Measurements from ENCODE around the gene EPB41L3.
"Not testable (repeated sequence)": the region's sequence is repeated elsewhere in the genome, so short reads cannot be mapped to it uniquely, and the experiment has no call there.

EPB41L3 gene

DNA sequence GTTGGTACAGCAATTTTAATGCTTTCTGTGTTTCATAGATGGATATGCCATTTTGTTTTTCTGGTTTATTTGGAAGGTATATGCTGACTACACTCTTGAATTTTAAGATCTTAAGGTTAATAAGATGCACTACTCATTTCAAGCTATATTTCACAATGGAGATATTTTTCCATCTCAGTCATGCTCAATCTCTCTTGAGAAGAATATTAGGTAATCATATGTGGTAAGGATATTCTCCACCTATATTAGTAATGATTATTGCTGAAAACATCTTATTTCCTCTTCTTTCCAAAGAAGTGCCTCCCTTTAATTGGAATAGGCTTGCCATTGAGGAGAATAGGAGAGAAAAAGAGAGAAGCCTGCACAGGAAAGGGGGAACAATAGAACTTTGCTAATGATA is 40.1 kb downstream of the EPB41L3 start:
- peak; percentile 29 for DNase-seq (ENCODE audit: low read depth)

DNA sequence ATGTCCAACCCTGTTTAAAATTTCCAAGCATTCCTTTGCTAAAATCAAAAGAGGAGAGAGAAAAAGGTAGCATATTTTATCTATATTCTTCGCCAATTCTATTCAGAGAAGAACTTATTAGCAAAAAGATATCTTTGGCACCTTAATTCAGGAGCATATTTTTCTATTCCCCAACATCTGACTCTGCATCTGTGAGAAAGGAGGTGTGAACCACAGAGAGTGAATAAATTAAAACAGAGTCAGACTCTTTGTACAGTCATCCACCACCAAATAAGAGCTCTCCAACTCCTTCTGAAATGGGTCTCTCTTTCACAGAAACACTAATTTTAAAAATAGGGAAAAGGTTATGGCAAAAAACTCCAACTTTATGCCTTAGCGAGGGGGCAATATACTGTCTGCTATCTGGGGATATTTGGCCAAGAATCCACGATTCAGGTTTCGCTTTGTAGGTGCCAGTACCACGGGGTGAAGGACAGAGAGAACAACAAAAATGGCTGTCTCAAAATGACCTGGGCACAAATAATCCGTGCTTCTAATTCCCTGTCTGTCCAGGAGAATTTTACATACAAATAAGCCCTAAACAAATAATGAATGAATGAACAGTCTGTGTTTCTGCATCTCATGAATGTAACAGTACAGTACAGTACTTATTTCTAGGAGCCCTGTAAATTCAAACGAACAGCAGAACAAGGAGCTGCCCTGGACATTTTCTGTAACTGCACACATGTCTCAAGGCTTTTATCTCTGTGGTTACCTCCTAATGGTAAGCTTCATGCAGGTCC is 43.4 kb downstream of the EPB41L3 start:
- H3K4me3 ChIP-seq (replicated peaks; ENCODE audit: low read depth, low read length): no peak overlapping the region
- TF ChIP-seq, protein P1, sequence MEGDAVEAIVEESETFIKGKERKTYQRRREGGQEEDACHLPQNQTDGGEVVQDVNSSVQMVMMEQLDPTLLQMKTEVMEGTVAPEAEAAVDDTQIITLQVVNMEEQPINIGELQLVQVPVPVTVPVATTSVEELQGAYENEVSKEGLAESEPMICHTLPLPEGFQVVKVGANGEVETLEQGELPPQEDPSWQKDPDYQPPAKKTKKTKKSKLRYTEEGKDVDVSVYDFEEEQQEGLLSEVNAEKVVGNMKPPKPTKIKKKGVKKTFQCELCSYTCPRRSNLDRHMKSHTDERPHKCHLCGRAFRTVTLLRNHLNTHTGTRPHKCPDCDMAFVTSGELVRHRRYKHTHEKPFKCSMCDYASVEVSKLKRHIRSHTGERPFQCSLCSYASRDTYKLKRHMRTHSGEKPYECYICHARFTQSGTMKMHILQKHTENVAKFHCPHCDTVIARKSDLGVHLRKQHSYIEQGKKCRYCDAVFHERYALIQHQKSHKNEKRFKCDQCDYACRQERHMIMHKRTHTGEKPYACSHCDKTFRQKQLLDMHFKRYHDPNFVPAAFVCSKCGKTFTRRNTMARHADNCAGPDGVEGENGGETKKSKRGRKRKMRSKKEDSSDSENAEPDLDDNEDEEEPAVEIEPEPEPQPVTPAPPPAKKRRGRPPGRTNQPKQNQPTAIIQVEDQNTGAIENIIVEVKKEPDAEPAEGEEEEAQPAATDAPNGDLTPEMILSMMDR (IDR thresholded peaks at IDR 0.05; ENCODE audit: low read length, missing control alignments): no peak

More for the DNA sequence above, 40.1 kb downstream of the EPB41L3 start:
- TF ChIP-seq, protein P1 (IDR thresholded peaks at IDR 0.05; ENCODE audit: low read length, missing control alignments): no peak
- no peak overlapping the region for H3K4me3 ChIP-seq (replicated peaks; ENCODE audit: low read depth, low read length)

DNA sequence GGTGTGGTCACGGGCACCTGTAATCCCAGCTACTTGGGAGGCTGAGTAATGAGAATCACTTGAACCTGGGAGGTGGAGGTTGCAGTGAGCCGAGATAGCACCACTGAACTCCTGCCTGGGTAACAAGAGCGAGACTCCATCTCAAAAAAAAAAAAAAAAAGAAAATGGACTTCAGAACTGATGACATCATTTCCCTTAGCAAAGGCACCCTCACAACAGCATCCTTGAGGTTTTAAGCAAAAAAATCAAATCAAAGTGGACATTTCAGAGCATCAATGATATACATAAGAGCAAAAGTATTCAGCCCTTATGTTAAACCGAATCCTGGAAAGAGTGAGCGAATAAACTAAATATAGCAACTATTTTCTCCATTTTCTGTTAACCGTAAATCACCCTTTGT is 45.3 kb downstream of the EPB41L3 start:
- TF ChIP-seq, protein P1 (IDR thresholded peaks at IDR 0.05; ENCODE audit: low read length, missing control alignments): no peak
- H3K4me3 ChIP-seq (replicated peaks; ENCODE audit: low read depth, low read length): no peak overlapping the region
- no peak for DNase-seq (ENCODE audit: low read depth)

More for the DNA sequence above, 43.4 kb downstream of the EPB41L3 start:
- no peak for DNase-seq (ENCODE audit: low read depth)

DNA sequence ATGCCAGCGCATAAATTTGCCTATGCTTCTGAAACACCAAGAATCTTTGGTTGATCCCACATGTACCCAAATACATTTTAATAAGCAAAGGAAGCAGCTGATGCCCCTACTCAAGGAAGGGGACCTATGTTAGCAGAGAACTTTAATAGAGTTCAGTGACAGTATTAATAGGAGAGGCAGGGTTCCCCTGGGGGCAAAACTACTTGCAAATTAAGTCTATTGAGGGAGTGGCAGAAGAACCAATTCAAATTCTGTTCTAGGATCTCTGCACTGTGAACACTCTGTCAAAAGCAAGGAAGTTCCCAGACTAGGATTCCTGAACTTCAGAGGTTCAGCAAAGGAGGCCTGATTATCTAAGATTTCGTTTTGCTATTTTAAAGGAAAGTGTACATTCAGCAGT is 47.5 kb downstream of the EPB41L3 start:
- TF ChIP-seq, protein P1 (IDR thresholded peaks at IDR 0.05; ENCODE audit: low read length, missing control alignments): no peak
- DNase-seq (ENCODE audit: low read depth): no peak
- no peak overlapping the region for H3K4me3 ChIP-seq (replicated peaks; ENCODE audit: low read depth, low read length)

DNA sequence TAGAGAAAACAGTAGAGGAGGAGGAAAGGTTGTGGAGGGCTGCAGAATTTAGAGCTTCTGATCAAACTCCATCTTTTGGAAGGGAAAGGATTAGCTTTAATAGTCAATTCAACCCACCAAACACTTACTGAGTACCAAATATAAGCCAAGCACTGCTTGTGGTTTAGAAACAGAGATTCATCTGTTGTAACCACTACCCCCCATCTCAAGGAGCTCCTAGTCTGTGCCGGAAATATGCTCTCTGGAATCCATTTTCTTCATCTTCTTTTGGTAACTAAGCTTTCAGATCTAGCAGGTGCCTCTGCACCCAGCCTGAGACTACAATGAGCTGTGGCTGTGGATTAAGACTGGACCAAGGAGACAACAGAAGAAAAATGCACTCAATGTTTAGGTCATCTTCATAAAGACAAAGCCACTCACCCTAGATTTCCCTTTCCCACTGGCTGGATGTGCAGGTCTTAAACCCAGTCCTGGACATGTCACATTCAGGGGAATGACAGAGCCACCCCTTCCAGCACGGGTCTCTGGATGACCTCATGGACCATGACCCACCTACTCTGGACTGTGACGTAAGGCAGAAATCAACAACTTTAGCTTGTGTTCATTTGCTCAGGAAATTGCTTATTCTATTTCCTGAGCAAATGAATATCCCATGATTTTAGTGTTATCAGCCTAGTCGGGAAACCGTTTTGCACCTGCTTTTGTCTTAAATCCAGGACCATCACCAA is 52.9 kb downstream of the EPB41L3 start:
- no peak overlapping the region for H3K4me3 ChIP-seq (replicated peaks; ENCODE audit: low read depth, low read length)
- TF ChIP-seq, protein P1 (IDR thresholded peaks at IDR 0.05; ENCODE audit: low read length, missing control alignments): no peak
- no peak for DNase-seq (ENCODE audit: low read depth)

DNA sequence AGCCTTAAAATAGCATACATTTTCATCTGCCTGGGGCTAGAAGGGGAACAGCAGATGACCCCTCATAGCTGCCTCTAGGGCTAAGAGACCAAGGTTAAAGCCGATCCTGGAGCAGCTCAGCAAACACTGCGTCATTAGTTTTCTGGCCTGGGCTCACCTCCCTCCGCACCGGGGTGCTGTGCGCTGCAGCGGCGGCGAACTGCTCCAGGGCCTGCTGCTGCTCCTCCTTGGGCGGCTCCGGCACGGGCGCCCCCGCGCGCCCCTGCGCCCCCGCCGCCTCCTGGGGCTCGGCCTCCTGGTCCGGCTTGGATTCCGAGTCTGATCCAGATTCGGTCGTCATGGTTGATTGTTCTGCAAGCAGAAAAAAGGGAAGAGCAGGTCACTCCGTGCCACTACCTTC is 55.0 kb downstream of the EPB41L3 start:
- TF ChIP-seq, protein P1 (IDR thresholded peaks at IDR 0.05; ENCODE audit: low read length, missing control alignments): no peak
- DNase-seq (ENCODE audit: low read depth): peak; percentile 9
- no peak overlapping the region for H3K4me3 ChIP-seq (replicated peaks; ENCODE audit: low read depth, low read length)

DNA sequence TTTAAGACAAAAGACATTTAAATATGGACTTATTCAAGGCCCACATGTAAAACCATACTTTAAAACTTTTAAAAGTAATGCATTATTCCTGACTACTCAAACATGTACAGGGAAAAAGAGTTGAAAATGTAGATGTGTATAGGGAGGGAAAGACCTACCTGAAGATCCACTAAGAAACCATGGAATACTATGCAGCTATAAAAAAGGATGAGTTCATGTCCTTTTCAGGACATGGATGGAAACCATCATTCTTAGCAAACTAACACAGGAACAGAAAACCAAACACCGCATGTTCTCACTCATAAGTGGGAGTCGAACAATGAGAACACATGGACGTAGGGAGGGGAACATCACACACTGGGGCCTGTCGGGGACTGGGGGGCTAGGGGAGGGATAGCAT is 55.8 kb downstream of the EPB41L3 start:
- DNase-seq (ENCODE audit: low read depth); H3K4me3 ChIP-seq (replicated peaks; ENCODE audit: low read depth, low read length): not testable (repeated sequence)
